Esophagus squamous epithelium (tissue), 5 donors: Measurements from ENCODE around the gene RAB24. TPM values are rescaled to one million over a fixed set of nuclear protein-coding genes. Genes with fewer than 3 reads are reported as not detected.

Experiments
- DNase-seq: peaks from one replicate; lab custom pipeline; 2025; lab: John Stamatoyannopoulos, UW
- H3K27ac ChIP-seq, 4 donors: fragments of 200-600 bp; sonication (generic); one replicate each; pipeline ENCODE4 v1.5.1; 2016 to 2019; ENCODE audit warnings: mild to moderate bottlenecking in 1 of 4
- H3K27me3 ChIP-seq, 4 donors: fragments of 200-600 bp; sonication (generic); 1 replicate in 3 of 4; 2 replicates in 1 of 4; pipeline versions ENCODE4 v1.5.1 to v1.6.0; 2017 to 2021; ENCODE audit warnings: antibody characterized with exemption in 1 of 4
- H3K36me3 ChIP-seq, 3 donors: fragments of 200-600 bp; sonication (generic); one replicate each; pipeline ENCODE4 v1.5.1; 2016 to 2019
- H3K4me1 ChIP-seq, 3 donors: fragments of 200-600 bp; sonication (generic); one replicate each; pipeline ENCODE4 v1.5.1; 2017 to 2019
- H3K4me3 ChIP-seq, 4 donors: fragments of 200-600 bp; sonication (generic); 1 replicate in 3 of 4; 2 replicates in 1 of 4; pipeline ENCODE4 v1.5.1; 2016 to 2019; ENCODE audit warnings: mild to moderate bottlenecking in 2 of 4, moderate library complexity in 1 of 4
- H3K9me3 ChIP-seq, 3 donors: fragments of 200-600 bp; sonication (generic); one replicate each; pipeline ENCODE4 v1.5.1; 2016 to 2019
- CTCF ChIP-seq, 6 experiments: fragments of 450-650 bp in 4 of 6; fragments of 200-600 bp in 2 of 6; sonication (generic) in 2 of 6; IDR thresholded peaks; one replicate each; pipeline ENCODE4 v1.5.1; 2016 to 2019; ENCODE audit warnings: antibody characterized with exemption in 6 of 6, mild to moderate bottlenecking in 4 of 6, moderate library complexity in 4 of 6
- POLR2A ChIP-seq, 4 donors: fragments of 450-650 bp; IDR thresholded peaks; one replicate each; pipeline ENCODE4 v1.6.1; 2017; ENCODE audit warnings: antibody characterized with exemption in 4 of 4, mild to moderate bottlenecking in 4 of 4, moderate library complexity in 3 of 4
- WGBS, 2 donors: methylation state at CpG; one replicate each; pipeline ENCODE4 v1.1.5; 2018; 5-methylcytosine and 5-hydroxymethylcytosine counted together
- intact Hi-C: fragments of 100-400 bp; cut with DNase I; formaldehyde crosslinking; loops from one replicate; pipeline ENCODE4 v1.15.0; 2022
- total RNA-seq, 4 donors: library from RNA; depleted of rRNA; stranded (reverse); fragments of >200 nt; gene quantifications; one replicate each; pipeline ENCODE4 v1.1.0, GENCODE V29; 2016
- donor health status: DM: yes; HTN: yes; CAD: no.

RAB24 gene
- total RNA-seq, 4 donors from 2014 or later: 24.0 to 74.4 (median 49.8) TPM

GRCh38 chr5:177311392-177311722 is 7.8 kb upstream of the RAB24 start:
- H3K9me3 ChIP-seq: no peaks in the 10 kb centered on the region
- peak overlapping the region; percentile 54 to 87 (median 70) for H3K27ac ChIP-seq
- WGBS, 2 donors: 0% methylated on average over 2 of the region's 23 CpGs; no CpG with 5 or more reads in 1 of the 2 donors
- intact Hi-C loops: loop anchor here (10.0 kb wide), 3 partner anchors 83 to 183 kb away; partner anchors contain the start of gene PDLIM7
- peaks cover 5 to 38% (median 8%) of the 10 kb centered on the region in 3 donors for H3K36me3 ChIP-seq
- TF ChIP-seq CTCF (IDR thresholded peaks at IDR 0.05) (no peak), POLR2A (IDR thresholded peaks at IDR 0.05) (no peak)
- H3K4me1 ChIP-seq: peaks cover 28 to 63% (median 30%) of the 10 kb centered on the region in 3 donors
- DNase-seq: no peak
- H3K27me3 ChIP-seq: no peaks in the 10 kb centered on the region
- peak overlapping the region; percentile 40 to 71 (median 56) for H3K4me3 ChIP-seq

- no peak for DNase-seq
- H3K27me3 ChIP-seq: no peaks in the 10 kb centered on the region
- no peaks in the 10 kb centered on the region for H3K9me3 ChIP-seq
- H3K27ac ChIP-seq: peak overlapping the region; percentile 54 to 87 (median 70)
- intact Hi-C loops: loop anchor here (10.0 kb wide), 3 partner anchors 84 to 184 kb away; partner anchors contain the start of gene PDLIM7
- TF ChIP-seq CTCF (IDR thresholded peaks at IDR 0.05) (no peak), POLR2A (IDR thresholded peaks at IDR 0.05) (no peak)
- WGBS, 2 donors: 13 to 23% methylated on average over 11 to 12 of the region's 20 CpGs
- H3K4me3 ChIP-seq: peak overlapping the region; percentile 40 to 71 (median 56)
- H3K36me3 ChIP-seq: peaks cover 5 to 38% (median 8%) of the 10 kb centered on the region in 3 donors
- H3K4me1 ChIP-seq: peaks cover 28 to 68% (median 31%) of the 10 kb centered on the region in 3 donors
These were observed 7.4 kb upstream of the RAB24 start for GRCh38 chr5:177310757-177311391.

GRCh38 chr5:177310332-177310731 is 6.8 kb upstream of the RAB24 start:
- H3K36me3 ChIP-seq: peaks cover 5 to 41% (median 8%) of the 10 kb centered on the region in 3 donors
- no peak for DNase-seq
- peak overlapping the region in 1 of 4 donors; percentile 71 for H3K4me3 ChIP-seq
- H3K27ac ChIP-seq: peak overlapping the region in 2 of 4 donors; percentile 7 to 13
- WGBS, 2 donors: 93 to 100% methylated on average over 1 to 3 of the region's 13 CpGs
- no peaks in the 10 kb centered on the region for H3K27me3 ChIP-seq
- H3K4me1 ChIP-seq: peaks cover 33 to 73% (median 36%) of the 10 kb centered on the region in 3 donors
- no peak for TF ChIP-seq CTCF (IDR thresholded peaks at IDR 0.05)
- H3K9me3 ChIP-seq: no peaks in the 10 kb centered on the region
- intact Hi-C loops: loop anchor here (10.0 kb wide), 3 partner anchors 84 to 184 kb away; partner anchors contain the start of gene PDLIM7

GRCh38 chr5:177309351-177310191 is 6.1 kb upstream of the RAB24 start:
- no peaks in the 10 kb centered on the region for H3K9me3 ChIP-seq
- H3K27ac ChIP-seq: peak overlapping the region in 2 of 4 donors; percentile 7 to 13
- no peak overlapping the region for H3K4me3 ChIP-seq
- no peaks in the 10 kb centered on the region for H3K27me3 ChIP-seq
- WGBS, 2 donors: 38 to 39% methylated on average over 5 to 8 of the region's 10 CpGs
- TF ChIP-seq CTCF (IDR thresholded peaks at IDR 0.05) (peak; percentile 74 to 95 (median 82)), POLR2A (IDR thresholded peaks at IDR 0.05) (no peak)
- intact Hi-C loops: loop anchor here (10.0 kb wide), 3 partner anchors 85 to 185 kb away; partner anchors contain the start of gene PDLIM7
- peaks cover 5 to 45% (median 8%) of the 10 kb centered on the region in 3 donors for H3K36me3 ChIP-seq
- peaks cover 41 to 81% (median 44%) of the 10 kb centered on the region in 3 donors for H3K4me1 ChIP-seq
- DNase-seq: no peak
